Prostate gland (tissue), 2 donors: ENCODE data around the gene FOXC1. TPM values are rescaled to one million over a fixed set of nuclear protein-coding genes. Genes with fewer than 3 reads are reported as not detected.
A peak's percentile ranks its signal among the peaks of the same experiment; 100 is the strongest.

Source experiments
- DNase-seq: peaks from one replicate; pipeline ENCODE4 v3.0.0-alpha.2; 2019; ENCODE audit warnings: low spot score
- H3K27ac ChIP-seq, 2 donors: fragments of 200-600 bp; sonication (generic); 2 replicates each; pipeline ENCODE4 v1.5.1; 2017 to 2019
- H3K27me3 ChIP-seq: fragments of 200-600 bp; sonication (generic); replicated peaks from 2 replicates; pipeline ENCODE4 v1.5.1; 2019; ENCODE audit not compliant: insufficient read depth
- H3K36me3 ChIP-seq, 2 donors: fragments of 200-600 bp; sonication (generic); 1 replicate in 1 of 2; 2 replicates in 1 of 2; pipeline versions ENCODE4 v1.5.1 to v1.8.1; 2017 to 2019
- H3K4me1 ChIP-seq: fragments of 200-600 bp; sonication (generic); replicated peaks from 2 replicates; pipeline ENCODE4 v1.5.1; 2019
- H3K4me3 ChIP-seq, 2 donors: fragments of 200-600 bp; sonication (generic); 2 replicates each; pipeline ENCODE4 v1.5.1; 2017 to 2019
- H3K9me3 ChIP-seq: fragments of 200-600 bp; sonication (generic); 2 replicates; pipeline ENCODE4 v1.5.1; 2017
- POLR2A ChIP-seq: fragments of 450-650 bp; IDR thresholded peaks from one replicate; pipeline ENCODE4 v1.6.1; 2016; ENCODE audit warnings: antibody characterized with exemption, mild to moderate bottlenecking
- POLR2AphosphoS5 ChIP-seq: sonication (generic); formaldehyde crosslinking; IDR thresholded peaks from one replicate; pipeline ENCODE4 v1.6.1; 2017; ENCODE audit warnings: antibody characterized with exemption
- WGBS: methylation state at CpG from one replicate; pipeline ENCODE4 v1.1.5; 2018; 5-methylcytosine and 5-hydroxymethylcytosine counted together
- intact Hi-C: fragments of 100-400 bp; cut with DNase I; formaldehyde crosslinking; loops from one replicate; pipeline ENCODE4 v1.14.2; 2022
- total RNA-seq, 2 donors: library from RNA; depleted of rRNA; stranded (reverse); fragments of >200 nt; gene quantifications; one replicate each; pipeline ENCODE4 v1.1.0, GENCODE V29; 2016
- TF ChIP-seq, protein P1 (sequence below), 4 experiments: fragments of 200-600 bp in 2 of 4; fragments of 450-650 bp in 2 of 4; sonication (generic) in 2 of 4; IDR thresholded peaks; 1 replicate in 3 of 4; 2 replicates in 1 of 4; pipeline ENCODE4 v1.5.1; 2016 to 2019; ENCODE audit warnings: antibody characterized with exemption in 4 of 4, mild to moderate bottlenecking in 2 of 4, moderate library complexity in 2 of 4

Gene FOXC1
- total RNA-seq, 2 donors from 2014 or later, result 9.2 to 11.2 TPM

DNA sequence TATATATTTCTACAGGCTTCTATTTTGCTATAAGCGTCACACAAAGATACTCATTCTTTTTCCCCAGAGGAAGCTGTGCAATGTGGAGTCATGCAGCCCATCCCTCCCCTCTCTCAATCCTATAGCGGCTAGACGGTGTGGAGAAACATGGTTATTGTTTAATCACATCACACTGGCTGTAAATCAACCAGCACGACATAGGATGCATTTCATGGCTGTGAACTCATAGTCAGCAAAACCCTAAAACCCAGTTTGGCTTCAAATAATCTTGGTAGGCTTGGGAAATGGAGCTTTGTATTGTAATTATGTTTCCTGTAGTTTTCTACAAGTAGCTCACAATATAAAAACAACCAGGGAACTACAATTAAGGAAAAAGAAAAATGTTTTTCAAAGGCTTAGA is 16.8 kb downstream of the FOXC1 start:
- no peaks in the 10 kb centered on the region for H3K36me3 ChIP-seq
- H3K9me3 ChIP-seq, result no peaks in the 10 kb centered on the region
- H3K27me3 ChIP-seq, result no peaks in the 10 kb centered on the region
- 76% methylated on average over 4 of the region's 4 CpGs for WGBS
- TF ChIP-seq, protein P1, sequence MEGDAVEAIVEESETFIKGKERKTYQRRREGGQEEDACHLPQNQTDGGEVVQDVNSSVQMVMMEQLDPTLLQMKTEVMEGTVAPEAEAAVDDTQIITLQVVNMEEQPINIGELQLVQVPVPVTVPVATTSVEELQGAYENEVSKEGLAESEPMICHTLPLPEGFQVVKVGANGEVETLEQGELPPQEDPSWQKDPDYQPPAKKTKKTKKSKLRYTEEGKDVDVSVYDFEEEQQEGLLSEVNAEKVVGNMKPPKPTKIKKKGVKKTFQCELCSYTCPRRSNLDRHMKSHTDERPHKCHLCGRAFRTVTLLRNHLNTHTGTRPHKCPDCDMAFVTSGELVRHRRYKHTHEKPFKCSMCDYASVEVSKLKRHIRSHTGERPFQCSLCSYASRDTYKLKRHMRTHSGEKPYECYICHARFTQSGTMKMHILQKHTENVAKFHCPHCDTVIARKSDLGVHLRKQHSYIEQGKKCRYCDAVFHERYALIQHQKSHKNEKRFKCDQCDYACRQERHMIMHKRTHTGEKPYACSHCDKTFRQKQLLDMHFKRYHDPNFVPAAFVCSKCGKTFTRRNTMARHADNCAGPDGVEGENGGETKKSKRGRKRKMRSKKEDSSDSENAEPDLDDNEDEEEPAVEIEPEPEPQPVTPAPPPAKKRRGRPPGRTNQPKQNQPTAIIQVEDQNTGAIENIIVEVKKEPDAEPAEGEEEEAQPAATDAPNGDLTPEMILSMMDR (IDR thresholded peaks at IDR 0.05), result no peak
- TF ChIP-seq POLR2AphosphoS5 (no peak), POLR2A (no peak)
- intact Hi-C loops, result no loop called here
- DNase-seq, result no peak
- no peak overlapping the region for H3K4me3 ChIP-seq
- H3K27ac ChIP-seq, result peak overlapping the region; percentile 27 to 75
- no peaks in the 10 kb centered on the region for H3K4me1 ChIP-seq

DNA sequence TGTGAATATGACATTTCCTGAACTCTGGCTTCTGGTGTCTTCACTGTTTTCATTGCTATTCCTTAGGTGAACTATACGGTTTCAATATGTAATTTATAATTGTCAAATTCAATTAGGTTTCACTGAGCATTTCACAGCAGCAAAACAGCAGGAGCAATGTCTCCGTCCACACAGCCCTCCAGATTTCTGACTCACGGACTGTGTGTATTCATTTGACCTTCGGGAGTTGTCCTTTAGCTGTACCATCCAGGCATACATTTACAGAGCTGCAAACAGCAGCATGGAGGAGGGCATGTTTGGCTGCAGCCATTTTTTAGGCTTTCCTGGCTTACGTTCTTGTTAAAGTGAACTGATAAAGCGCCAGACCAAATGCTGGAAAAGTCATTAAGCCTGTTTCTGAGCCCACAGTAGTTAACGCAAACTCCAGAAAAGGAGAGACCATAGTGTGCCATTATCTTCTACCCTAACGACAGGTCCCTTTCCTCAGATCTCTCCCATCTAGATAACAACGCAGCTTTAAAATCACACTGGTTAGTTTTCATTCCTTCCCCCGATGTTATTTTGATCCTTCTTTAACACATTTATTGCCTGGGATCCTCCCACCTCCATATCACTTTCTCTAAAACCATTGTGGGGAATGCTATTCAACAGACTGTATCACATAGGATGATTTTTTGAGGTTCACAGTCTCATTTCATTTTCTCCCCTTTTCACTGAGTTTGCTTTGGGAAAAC is 18.3 kb downstream of the FOXC1 start:
- H3K4me3 ChIP-seq, result no peak overlapping the region
- no peaks in the 10 kb centered on the region for H3K9me3 ChIP-seq
- no peak overlapping the region for H3K27ac ChIP-seq
- intact Hi-C loops, result no loop called here
- H3K36me3 ChIP-seq, result no peaks in the 10 kb centered on the region
- no peak for DNase-seq
- no peaks in the 10 kb centered on the region for H3K4me1 ChIP-seq
- no peaks in the 10 kb centered on the region for H3K27me3 ChIP-seq
- 89% methylated on average over 10 of the region's 10 CpGs for WGBS
- TF ChIP-seq POLR2A, result no peak
- TF ChIP-seq, protein P1 (IDR thresholded peaks at IDR 0.05), result no peak
- no peak for TF ChIP-seq POLR2AphosphoS5

DNA sequence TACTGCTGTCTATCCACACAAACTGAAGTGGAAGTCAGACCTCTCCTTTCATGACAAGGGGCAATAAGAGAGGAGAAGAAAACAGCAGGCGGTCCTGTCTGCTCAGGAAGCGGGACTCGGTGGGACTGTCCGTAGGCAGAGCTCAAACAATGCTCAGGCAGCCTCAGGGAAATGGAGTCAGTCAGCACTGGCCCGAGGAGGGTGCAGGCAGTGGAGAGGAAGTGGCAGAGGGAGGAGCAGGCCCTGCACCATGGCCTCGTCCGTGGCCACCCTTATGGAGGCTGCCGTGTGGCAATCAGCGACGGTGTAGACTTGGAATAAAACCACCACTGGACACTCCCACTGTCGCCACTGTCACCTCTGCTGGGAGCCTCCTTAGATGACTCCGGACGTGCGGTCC is 19.6 kb downstream of the FOXC1 start:
- 98% methylated on average over 14 of the region's 14 CpGs for WGBS
- Histone ChIP-seq H3K4me3 (no peak overlapping the region), H3K27me3 (no peaks in the 10 kb centered on the region)

DNA sequence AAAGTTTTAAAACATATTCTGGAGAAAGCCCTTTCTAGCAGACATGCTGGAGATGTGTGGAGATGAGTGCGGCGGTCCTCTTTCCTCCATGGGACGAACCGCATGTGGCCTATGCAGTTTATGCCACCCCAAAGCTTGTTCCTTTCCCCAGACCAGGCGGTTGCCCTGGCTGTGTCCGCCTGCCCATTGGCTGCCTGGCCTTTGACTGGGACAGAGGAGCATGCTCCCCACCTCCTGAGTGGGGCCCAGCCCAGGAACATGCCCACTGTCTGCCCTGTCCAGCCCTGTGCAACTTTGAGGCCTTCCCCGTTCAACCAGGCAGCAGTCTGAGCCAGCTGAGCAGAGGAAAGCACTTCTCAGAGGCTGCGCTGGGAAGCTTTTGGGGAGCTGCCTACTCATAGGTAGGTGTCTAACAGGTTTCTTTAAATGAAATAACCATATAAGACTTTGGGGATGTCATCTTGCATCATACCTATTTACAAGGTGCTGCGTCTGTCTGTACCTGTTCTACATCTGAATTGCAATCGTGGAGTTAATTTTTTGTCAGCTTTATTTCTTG is 20.6 kb downstream of the FOXC1 start:
- no peak for DNase-seq

More for the DNA sequence above, 19.6 kb downstream of the FOXC1 start:
- intact Hi-C loops, result no loop called here
- TF ChIP-seq, protein P1 (IDR thresholded peaks at IDR 0.05), result no peak
- TF ChIP-seq POLR2A (no peak), POLR2AphosphoS5 (no peak)
- Histone ChIP-seq H3K27ac (no peak overlapping the region), H3K4me1 (no peaks in the 10 kb centered on the region), H3K36me3 (no peaks in the 10 kb centered on the region), H3K9me3 (no peaks in the 10 kb centered on the region)
- no peak for DNase-seq

More for the DNA sequence above, 20.6 kb downstream of the FOXC1 start:
- 95% methylated on average over 10 of the region's 10 CpGs for WGBS
- TF ChIP-seq POLR2AphosphoS5 (no peak), POLR2A (no peak)
- TF ChIP-seq, protein P1 (IDR thresholded peaks at IDR 0.05), result no peak
- no peak overlapping the region for H3K4me3 ChIP-seq
- H3K4me1 ChIP-seq, result no peaks in the 10 kb centered on the region
- intact Hi-C loops, result no loop called here
- no peak overlapping the region for H3K27ac ChIP-seq
- no peaks in the 10 kb centered on the region for H3K27me3 ChIP-seq
- H3K36me3 ChIP-seq, result no peaks in the 10 kb centered on the region
- no peaks in the 10 kb centered on the region for H3K9me3 ChIP-seq
